ENCODE results near the gene EIF5A2.
A peak's percentile ranks its signal among the peaks of the same experiment; 100 is the strongest.
"Not testable (repeated sequence)": the region's sequence is repeated elsewhere in the genome, so short reads cannot be mapped to it uniquely, and the experiment has no call there.

EIF5A2 gene

GRCh38 chr3:170896781-170897180 is 11.7 kb downstream of the EIF5A2 start:
- no peak for DNase-seq (ENCODE audit: low read depth)

- DNase-seq (ENCODE audit: low read depth) = not testable (repeated sequence)
Measured at GRCh38 chr3:170896333-170896732, 12.1 kb downstream of the EIF5A2 start.

- DNase-seq (ENCODE audit: low read depth) = no peak
Measured at GRCh38 chr3:170893895-170894294, 14.5 kb downstream of the EIF5A2 start.

- DNase-seq (ENCODE audit: low read depth) = no peak
Measured at GRCh38 chr3:170889630-170890029, 18.8 kb downstream of the EIF5A2 start.

GRCh38 chr3:170889132-170889531 is 19.3 kb downstream of the EIF5A2 start:
- DNase-seq (ENCODE audit: low read depth) = no peak

GRCh38 chr3:170884109-170884930 is 24.1 kb downstream of the EIF5A2 start:
- DNase-seq (ENCODE audit: low read depth) = not testable (repeated sequence)

- not testable (repeated sequence) for DNase-seq (ENCODE audit: low read depth)
Measured at GRCh38 chr3:170878688-170879087, 29.7 kb downstream of the EIF5A2 start.

GRCh38 chr3:170877311-170877710 is 31.1 kb downstream of the EIF5A2 start:
- not testable (repeated sequence) for DNase-seq (ENCODE audit: low read depth)

GRCh38 chr3:170876537-170876936 is 31.9 kb downstream of the EIF5A2 start:
- no peak for DNase-seq (ENCODE audit: low read depth)

GRCh38 chr3:170869645-170870593 is 38.5 kb downstream of the EIF5A2 start, which contains the start of gene RPL22L1:
Gene RPL22L1 (minus strand): TSS chr3:170870195. CDS start chr3:170870167, 28 bp downstream.
- peak; percentile 99 for DNase-seq (ENCODE audit: low read depth)

- peak; percentile 26 for DNase-seq (ENCODE audit: low read depth)
Measured at GRCh38 chr3:170869239-170869590, 39.2 kb downstream of the EIF5A2 start.

GRCh38 chr3:170868577-170869238 is 39.7 kb downstream of the EIF5A2 start:
- DNase-seq (ENCODE audit: low read depth) = peak; percentile 32

- peak; percentile 41 for DNase-seq (ENCODE audit: low read depth)
Measured at GRCh38 chr3:170867143-170867937, 41.1 kb downstream of the EIF5A2 start.

GRCh38 chr3:170866499-170866898 is 41.9 kb downstream of the EIF5A2 start:
- DNase-seq (ENCODE audit: low read depth) = no peak

- DNase-seq (ENCODE audit: low read depth) = peak; percentile 41
Measured at GRCh38 chr3:170865209-170866094, 43.0 kb downstream of the EIF5A2 start.

- DNase-seq (ENCODE audit: low read depth) = peak; percentile 80
Measured at GRCh38 chr3:170864525-170865208, 43.8 kb downstream of the EIF5A2 start.

- peak; percentile 63 for DNase-seq (ENCODE audit: low read depth)
Measured at GRCh38 chr3:170863816-170864215, 44.6 kb downstream of the EIF5A2 start.

- DNase-seq (ENCODE audit: low read depth) = peak; percentile 41
Measured at GRCh38 chr3:170862618-170863374, 45.6 kb downstream of the EIF5A2 start.

GRCh38 chr3:170858599-170858998 is 49.8 kb downstream of the EIF5A2 start:
- peak; percentile 25 for DNase-seq (ENCODE audit: low read depth)
